NCI-H446 (cell line): Measurements from ENCODE around the gene OXSR1.
"Not testable (repeated sequence)": the region's sequence is repeated elsewhere in the genome, so short reads cannot be mapped to it uniquely, and the experiment has no call there.

Source experiments
- DNase-seq, 2 experiments: peaks; one replicate each; lab custom pipeline; 2025; lab: John Stamatoyannopoulos, UW

Gene OXSR1

DNA sequence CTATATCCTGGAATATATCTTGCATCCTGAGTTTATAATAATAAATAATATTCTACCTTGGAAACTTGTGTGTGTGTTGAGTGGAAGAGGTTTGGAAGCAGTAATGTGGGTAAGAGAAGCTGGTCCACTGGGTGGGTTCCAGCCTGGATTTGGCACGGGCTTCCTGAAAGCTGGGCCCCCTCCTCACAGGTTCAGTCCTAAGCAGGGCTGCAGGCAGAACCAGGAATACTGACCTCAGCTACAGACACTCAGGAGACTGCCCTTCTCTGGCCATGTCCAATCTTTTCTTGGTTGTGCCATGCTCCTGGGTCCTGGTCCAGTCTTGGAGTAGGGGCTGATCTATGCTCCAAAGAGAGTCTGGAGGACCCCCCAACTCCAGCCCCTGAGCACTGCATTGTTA lies 22.4 kb upstream of the OXSR1 start:
- DNase-seq = no peak

DNA sequence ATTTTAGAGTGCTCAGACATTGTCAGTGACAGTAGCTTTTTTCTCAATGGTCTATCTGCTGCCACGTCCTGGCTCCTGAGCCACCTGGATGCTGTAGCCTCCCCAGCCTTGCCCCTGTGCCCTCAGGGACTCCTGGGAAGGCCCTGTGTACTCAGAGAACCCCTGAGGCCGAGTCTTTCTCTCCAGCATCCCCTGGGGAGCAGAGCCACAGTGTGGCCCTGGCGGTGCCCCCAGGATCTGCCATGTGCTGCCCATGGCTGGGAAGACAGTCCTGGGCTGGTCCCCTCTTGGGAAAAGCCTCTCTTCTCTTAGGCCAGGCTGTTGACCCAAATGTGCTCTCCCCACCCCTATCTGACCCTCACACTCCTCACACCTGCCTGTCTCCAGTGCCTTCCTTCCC lies 21.8 kb upstream of the OXSR1 start:
- no peak for DNase-seq

DNA sequence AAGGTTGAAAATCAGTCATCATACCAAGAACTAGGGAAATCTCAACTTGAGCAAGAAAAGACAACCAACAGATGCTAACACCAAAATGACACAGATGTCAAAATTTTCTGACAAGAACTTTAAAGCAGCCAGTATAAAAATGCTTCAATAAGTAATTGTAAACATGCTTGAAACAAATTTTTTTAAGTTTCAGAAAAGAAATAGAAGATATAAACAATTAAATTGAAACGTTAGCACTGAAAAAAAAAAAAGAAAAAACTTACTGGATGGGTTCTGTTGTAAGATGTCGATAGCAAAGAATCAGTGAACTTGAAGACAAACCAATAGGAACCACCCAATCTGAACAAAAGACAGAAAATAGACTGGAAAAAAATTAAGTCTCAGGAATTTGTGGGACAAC lies 18.8 kb upstream of the OXSR1 start:
- no peak for DNase-seq

DNA sequence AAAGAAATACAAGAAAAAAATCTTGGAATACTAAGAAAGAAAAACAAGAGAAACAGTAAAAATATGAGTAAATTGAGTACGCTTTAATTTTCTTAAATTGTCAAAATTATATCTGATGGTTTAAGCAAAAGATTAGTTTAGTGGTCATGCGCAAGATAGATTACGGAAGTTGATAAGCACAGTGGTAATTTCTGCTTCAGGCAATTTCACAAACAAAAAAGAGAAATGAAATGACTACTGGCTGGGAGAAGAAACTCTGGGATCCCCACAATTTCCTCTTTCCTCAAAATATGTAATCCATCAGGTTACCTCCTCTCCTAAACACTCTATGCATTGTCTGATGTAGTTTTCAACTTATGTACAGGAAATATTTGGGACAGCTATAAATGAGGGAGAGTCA lies 17.9 kb upstream of the OXSR1 start:
- no peak for DNase-seq

DNA sequence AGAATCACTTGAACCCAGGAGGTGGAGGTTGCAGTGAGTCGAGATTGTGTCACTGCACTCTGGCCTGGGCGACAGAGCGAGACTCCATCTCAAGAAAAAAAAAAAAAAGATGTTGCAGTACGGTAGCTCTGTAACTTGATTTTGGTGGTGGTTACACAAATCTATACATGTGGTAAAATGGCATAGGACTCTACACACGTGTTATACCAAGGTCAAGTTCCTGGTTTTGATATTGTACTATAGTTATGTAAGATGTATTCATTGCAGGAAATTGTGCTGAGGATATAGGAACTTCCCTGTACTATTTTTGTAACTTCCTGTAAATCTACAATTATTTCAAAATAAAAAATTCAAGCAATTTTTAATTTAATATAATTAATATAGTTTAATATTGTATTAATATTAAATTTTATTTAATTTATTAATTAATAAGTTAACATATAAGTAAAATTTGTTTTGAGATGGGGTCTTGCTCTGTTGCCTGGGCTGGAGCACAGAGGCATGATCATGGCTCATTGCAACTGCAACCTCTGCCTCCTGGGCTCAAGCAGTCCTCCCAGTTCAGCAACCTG lies 16.9 kb upstream of the OXSR1 start:
- no peak for DNase-seq

DNA sequence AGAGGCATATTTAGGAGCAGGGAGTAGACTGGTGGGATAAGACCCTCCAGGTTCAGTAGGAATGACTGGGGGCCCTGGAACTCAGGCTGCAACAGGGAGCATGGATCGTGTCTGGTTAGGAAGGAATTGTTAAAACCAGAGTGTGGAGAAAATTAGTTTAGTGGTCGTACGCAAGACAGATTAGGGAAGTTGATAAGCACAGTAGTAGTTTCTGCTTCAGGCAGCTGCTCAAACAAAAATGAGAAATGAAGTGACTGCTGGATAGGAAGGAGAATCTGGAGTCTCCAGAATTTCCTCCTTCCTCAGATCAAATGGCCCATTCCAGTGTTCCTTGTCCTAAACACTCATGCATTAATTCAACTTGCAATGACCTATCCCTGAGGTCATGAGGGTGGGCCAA lies 15.6 kb upstream of the OXSR1 start:
- DNase-seq = no peak

DNA sequence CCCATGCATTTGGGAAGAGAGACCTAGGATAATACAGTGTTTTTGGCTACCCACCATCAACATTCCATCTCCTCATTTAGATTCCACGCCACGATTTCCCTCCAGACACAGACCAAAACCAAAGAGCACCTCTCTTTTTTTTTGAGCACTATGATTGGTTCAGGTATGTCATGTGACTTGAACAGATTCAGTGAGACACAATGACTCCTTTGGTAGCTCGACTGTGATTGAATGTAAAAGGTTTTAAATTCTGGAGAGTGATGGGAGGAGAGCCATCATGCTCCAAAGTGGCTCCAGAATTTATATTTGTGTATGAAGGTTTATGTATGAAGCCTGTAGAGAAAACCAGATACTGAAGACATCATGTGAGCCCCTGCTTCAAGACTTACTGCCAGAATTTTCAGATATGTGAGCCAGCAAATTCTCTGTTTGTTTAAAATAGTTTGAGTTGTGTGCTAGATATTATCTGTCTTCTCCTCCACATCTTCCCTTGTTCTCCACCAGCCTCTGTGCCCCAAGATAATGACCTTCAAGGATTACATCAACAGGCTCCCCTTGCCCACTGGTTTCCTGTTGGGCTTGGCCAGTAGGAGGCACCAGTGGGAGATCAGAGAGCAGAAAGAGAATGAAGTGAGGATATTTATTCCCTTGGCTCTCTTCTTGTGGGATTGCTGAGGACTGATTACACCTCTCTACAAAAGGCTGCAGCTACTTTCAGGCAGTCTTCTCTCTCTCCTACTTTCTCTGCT lies 14.4 kb upstream of the OXSR1 start:
- no peak for DNase-seq

DNA sequence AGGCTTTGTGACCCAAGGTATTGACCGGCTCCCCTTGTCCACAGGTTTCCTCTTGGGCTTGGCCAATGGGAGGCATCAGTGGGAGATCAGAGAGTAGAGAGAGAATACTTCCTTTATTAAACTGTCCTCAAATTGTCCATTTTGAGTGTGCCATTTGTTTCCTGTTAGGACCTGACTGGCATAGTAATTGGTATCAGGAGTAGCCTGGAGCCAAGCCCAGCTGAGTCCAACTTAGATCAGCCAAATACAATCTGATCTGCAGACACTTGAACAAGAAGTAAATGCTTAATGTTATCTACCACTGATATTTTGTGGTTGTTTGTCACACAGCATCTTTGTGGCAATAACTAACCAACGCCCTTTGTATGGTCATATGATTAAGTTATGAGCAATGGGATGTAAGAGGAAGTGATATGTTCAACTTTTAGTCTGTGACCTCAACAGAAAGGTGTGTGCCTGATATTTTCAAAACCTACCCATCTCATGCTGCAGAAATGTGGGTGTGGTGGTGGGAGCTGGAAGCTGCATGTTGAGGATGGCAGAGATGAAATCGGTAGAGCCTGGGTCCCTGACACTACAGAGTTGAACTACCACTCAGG lies 13.6 kb upstream of the OXSR1 start:
- no peak for DNase-seq

DNA sequence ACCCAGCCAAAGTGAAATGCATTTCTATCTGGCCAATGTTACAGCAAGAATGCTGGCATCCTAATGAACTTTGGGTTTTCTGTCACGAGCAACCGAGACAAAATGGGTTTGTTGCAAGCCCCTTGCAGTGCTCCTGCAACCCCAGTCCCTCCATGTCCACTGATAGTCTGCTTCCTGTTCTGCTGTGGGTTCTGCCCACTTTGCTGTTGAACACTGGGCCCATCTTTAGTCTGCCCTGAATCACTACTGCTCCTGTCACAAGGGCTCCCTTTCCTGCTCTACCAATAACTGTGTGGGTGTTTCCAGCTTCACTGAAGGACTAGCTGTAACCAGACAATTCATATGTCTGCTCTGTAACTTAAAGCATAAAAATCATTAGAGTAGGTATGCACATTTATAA lies 12.7 kb upstream of the OXSR1 start:
- DNase-seq = no peak

DNA sequence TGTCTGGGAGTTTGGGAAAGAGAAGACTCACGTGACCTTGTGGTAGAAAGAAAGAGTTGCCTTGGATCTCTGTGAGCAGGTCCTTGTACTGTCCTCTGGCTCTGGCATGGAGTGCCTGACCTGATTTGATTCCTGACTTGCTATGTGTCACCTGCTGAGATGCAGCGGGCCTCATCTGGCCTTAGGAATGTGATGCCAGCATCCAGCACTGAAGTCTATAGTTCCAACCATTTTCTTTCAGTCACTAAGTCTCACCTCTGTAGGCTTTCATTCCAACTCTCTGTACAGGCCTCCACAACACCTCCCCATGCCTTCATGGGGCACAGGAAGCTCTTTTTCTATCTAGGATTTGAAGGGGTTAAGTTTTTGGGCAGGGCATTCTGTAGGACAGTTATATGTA lies 12.1 kb upstream of the OXSR1 start:
- no peak for DNase-seq

DNA sequence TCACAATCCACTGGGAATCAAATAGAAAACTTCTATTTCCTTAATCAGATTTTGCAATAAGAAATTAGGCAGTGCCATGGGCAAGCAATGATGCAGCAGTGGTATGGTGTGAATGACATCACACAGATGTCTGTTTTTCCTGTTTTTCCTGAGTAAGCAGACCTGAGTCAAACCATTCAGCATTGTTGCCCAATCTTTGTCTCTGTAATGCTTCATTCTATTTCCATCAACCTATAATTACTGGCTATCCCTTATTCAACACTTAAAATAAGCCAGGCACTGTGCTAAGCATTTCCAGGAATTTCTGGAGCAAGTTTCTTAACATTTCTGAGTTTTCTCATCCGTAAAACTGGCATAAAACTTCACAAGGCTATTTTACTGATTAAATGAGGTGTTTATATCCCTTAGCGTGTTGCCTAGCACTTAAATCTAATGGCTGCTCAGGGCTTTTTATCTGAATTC lies 11.3 kb upstream of the OXSR1 start:
- DNase-seq = no peak

DNA sequence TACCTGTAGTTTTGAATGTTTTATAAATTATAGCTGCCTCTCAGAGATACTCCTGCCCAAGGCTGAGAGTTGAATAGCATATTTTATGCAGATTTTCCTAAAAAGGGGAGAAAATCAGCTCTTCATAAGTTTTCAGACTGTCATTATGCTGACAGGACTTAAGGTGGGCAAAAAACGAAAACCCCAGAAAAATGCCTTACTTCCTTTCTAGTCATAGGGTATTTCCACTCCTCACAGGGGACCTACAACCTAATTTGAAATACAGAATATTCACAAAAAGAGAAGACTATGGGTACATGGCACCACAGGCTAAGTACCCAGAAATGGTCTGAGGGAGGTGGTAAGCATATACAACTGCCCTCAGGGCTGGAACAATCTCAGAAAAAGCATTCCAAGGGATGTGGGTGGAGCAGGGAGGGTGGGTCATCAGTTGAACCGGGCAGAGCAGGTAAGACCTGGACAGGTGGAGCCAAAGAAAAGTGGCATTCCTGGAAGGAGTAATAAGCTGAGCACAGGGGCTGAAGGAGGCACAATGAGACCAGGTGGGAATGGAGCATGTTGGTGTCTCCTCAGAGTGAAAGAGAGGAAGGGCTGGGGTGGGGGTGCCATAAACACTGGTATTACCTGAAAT lies 10.6 kb upstream of the OXSR1 start:
- no peak for DNase-seq

DNA sequence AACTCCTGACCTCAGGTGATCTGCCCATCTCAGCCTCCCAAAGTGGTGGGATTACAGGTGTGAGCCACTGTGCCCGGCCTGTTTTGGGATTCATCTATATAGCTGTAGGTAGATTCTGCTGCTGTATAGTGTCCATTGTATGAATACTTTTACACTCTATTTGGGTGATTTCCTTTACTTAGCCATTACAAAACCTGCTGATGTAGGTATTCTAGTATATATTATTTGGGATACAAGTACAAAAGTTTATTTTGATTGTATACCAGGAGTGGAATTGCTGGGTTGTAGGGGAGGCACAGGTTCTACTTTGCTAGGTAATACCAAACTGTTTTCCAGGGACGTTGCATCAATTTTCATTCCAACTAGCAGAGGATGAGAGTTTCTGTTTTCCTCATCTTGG lies 9.5 kb upstream of the OXSR1 start:
- no peak for DNase-seq

DNA sequence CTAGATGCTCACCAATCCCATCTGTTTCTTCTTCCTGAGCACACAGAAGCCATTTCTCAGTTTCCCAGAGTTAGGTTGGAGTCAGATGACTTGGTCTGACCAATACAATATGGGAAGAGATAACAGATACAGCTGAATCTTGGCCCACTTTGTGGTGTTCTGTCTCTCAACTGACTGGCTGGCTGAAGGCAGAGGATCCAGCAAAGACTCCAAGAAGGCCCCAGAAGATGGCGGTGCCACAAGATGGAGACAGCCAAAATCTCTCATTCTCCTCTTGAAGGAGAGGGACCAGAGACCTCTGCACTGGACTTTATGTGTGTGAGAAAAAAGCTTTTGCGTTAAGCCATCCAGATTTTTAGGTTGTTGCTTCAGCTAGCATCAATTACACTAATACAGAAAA lies 8.2 kb upstream of the OXSR1 start:
- no peak for DNase-seq

DNA sequence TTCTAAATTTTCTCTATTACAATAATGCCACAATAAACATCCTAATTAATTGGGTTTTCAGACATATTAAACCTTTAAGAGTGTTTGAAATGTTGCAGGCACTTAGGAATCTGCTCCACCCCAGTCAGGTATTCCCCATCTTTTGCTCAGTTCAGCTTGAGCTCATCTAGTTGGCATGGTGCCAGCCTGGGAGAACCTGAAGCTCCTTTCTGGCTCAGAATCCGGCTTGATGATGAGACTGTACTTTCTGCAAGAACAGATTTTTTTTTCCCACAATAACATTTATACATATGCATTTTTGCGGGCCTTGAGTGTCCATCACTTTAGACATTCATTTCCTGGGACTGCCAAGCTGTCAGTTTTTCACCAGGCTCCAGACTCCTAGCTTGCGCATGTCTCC lies 7.7 kb upstream of the OXSR1 start:
- peak in 1 of 2 experiments; percentile 7 for DNase-seq

DNA sequence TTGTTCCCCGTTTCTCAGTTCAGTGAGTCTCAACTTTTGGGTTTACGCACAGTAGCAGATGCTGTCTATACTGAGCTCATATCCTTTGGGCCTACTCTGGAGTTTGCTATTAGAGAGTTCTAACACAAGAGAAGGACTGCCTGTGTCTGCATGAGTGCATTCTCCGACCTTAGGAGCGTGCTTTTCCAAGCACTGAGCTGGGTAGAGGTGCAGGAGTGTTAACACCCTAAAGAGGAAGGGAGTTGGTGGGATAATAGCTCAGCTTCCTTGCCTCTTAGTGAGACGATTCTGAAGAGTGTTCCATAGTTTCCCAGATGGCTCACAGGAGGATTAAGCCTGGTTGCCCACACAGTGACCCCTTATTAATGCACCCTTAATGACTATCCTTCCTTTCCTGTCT lies 6.9 kb upstream of the OXSR1 start:
- no peak for DNase-seq

DNA sequence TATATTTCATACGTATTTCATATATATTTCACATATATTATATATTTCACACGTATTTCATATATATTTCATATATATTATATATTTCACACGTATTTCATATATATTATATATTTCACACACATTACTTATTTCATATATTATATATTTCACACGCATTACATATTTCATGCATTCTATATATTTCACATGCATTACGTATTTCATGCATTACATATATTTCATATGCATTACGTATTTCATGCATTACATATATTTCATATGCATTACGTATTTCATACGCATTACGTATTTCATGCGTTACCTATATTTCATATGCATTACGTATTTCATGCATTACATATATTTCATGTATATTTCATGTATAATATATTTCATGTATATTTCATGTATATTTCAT lies 4.6 kb upstream of the OXSR1 start:
- DNase-seq = not testable (repeated sequence)

DNA sequence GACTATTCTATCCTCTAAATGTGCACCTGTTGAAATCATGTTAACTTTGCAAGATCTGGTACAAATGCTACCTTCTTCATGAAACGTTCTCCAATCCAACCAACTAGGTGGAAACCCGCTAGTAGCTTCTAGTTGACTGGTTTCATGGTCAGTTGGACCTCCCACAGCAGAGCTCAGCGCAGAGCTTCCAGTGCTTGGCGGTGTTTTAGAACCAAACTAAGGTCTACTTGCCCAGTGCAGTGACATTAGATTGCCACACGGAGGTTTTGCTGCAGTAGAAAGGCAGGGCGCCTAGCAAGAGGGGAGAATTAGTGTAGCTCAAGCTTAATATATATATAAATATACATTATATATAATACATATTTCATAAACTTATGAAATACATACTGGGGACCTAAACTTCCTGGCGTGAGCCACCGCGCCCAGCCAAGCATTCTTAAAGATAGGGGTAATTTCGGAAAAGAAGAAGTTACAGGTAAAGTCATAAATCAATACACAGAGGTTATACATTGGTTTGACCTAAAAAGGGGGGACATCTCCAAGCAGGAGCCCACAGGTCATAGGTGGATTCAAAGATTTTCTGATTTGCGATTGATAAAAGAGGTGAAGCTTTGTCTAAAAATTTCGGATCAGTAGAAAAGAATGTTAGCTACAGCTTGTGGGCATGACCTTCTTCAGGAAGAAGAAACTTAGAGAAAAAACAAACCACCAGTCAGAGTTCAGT lies 2.1 kb upstream of the OXSR1 start:
- no peak for DNase-seq

DNA sequence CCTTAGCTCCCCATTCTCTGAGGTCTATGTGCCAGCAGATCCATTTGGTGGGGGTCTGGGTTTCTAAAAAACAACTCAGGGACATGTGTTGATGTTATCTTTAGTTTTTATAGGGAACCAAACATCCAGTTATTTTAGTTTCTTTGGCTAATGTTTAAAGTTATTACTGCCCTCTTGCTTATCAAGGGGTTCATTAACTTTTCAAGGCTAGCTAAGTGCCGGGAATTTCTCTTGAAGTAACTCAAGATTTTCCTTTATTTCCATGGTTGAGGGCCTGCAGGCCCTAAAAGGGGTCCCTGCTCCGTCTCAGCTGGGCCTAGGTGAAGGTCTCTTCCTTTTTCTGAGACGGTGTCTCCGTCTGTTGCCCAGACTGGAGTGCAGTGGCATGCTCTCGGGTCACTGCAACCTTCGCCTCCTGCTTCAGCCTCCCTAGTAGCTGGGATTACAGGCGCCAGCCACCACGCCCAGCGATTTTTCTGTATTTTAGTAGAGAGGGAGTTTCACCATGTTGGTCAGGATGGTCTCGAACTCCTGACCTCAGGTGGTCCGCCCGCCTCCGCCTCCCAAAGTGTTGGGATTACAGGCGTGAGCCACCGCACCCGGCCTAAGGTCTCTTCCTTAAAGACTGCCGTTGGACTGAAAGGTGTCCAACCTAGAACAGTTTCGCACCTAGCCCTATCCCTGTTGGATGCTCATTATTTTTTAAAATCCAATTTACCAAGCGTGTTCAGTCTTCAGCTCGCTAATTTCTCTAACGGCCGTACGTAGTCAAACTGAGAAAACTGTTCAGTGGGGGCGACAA lies 1.3 kb upstream of the OXSR1 start:
- no peak for DNase-seq

DNA sequence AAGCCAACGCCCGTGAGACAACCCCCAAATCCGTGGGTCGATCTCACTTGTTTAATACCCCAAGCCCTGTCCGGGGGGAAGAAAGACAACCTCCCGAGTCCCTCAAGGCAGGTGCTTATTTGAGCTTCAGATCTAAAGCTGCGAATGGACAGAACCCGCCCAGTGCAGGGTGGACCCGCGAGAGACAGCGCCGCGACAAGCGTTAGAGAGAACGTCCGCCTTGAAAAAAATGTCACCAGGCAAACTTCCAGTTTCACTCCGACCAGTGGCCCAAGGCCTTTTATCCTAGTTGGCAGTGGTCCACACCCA lies 740 bp upstream of the OXSR1 start:
- no peak for DNase-seq

DNA sequence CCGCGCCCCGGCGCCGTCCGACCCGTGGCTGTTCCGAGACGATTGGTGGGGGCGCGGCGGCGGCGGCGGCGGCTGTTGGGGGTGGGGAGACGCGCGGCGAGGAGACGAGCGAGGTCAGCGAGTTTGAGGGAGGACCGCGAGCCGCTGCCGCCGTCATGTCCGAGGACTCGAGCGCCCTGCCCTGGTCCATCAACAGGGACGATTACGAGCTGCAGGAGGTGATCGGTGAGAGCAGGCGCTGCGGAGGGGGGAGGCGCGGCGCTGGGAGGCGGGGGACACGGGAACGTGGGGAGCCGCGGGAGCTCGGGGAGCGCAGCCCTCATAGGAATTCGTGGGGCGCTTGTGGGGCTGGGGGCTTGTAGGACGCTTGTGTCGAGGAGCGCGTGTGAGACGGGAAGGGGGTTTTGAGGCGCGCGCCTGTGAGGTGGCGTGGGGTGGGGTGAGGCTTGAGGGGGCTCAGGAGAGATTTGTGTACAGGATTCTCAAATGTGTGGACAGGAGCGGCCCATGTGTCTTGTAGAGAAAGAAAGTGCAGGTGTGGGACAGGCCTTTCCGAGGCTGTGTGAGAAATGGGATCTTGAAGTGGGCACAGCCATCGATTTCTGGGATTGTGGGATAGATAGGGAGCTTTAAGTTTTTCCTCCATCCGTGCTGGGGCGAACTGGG lies 518 bp downstream of the OXSR1 start:
- peak in 1 of 2 experiments; percentile 34 for DNase-seq
